ENCODE measurements around the gene SCG5.

The SCG5 gene

GRCh38 chr15:32729700-32730395, 88.3 kb downstream of the SCG5 start:
- no peak for DNase-seq

- DNase-seq = no peak
Observed at GRCh38 chr15:32730677-32731654, 89.5 kb downstream of the SCG5 start.

- DNase-seq = no peak
Observed at GRCh38 chr15:32732574-32733157, 91.2 kb downstream of the SCG5 start.

GRCh38 chr15:32733281-32733680, 91.8 kb downstream of the SCG5 start:
- DNase-seq = no peak

GRCh38 chr15:32735989-32736700, 94.6 kb downstream of the SCG5 start:
- no peak for DNase-seq

GRCh38 chr15:32736701-32737061, 95.2 kb downstream of the SCG5 start:
- DNase-seq = no peak

- no peak for DNase-seq
Observed at GRCh38 chr15:32737304-32737703, 95.8 kb downstream of the SCG5 start.

GRCh38 chr15:32738666-32739065, 97.2 kb downstream of the SCG5 start:
- DNase-seq = no peak

GRCh38 chr15:32739522-32740063, 98.1 kb downstream of the SCG5 start:
- DNase-seq = no peak

- no peak for DNase-seq
Observed at GRCh38 chr15:32743411-32744140, 102.1 kb downstream of the SCG5 start.

- no peak for DNase-seq
Observed at GRCh38 chr15:32746116-32746857, 104.8 kb downstream of the SCG5 start.
